ENCODE data around the gene ERH. TPM values are rescaled to one million over a fixed set of nuclear protein-coding genes. Genes with fewer than 3 reads are reported as not detected.
"Not testable (repeated sequence)": the region's sequence is repeated elsewhere in the genome, so short reads cannot be mapped to it uniquely, and the experiment has no call there.

The ERH gene
- total RNA-seq, 2 donors from 2014 or later = 55.5 to 55.9 TPM

DNA sequence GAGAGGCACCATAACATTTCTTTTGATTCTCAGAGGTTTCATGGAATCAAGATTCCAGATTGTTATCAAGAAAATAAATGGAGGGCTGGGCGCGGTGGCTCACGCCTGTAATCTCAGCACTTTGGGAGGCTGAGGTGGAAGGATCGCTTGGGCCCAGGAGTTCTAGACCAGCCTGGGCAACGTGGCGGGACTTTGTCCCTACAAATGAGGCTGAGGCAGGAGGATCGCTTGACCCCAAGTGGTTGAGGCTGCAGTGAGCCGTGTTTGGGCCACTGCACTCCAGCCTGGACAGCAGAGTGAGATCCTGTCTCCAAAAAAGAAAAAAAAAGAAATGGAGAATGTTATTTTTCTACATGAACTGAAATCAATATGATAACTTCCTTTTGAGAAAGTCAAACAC is 1.7 kb upstream of the ERH start:
- no peaks in the 10 kb centered on the region for H3K27me3 ChIP-seq (replicated peaks; ENCODE audit: insufficient read depth)
- H3K27ac ChIP-seq = no peak overlapping the region
- TF ChIP-seq, protein P1, sequence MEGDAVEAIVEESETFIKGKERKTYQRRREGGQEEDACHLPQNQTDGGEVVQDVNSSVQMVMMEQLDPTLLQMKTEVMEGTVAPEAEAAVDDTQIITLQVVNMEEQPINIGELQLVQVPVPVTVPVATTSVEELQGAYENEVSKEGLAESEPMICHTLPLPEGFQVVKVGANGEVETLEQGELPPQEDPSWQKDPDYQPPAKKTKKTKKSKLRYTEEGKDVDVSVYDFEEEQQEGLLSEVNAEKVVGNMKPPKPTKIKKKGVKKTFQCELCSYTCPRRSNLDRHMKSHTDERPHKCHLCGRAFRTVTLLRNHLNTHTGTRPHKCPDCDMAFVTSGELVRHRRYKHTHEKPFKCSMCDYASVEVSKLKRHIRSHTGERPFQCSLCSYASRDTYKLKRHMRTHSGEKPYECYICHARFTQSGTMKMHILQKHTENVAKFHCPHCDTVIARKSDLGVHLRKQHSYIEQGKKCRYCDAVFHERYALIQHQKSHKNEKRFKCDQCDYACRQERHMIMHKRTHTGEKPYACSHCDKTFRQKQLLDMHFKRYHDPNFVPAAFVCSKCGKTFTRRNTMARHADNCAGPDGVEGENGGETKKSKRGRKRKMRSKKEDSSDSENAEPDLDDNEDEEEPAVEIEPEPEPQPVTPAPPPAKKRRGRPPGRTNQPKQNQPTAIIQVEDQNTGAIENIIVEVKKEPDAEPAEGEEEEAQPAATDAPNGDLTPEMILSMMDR (IDR thresholded peaks at IDR 0.05) = no peak
- peaks cover 7% of the 10 kb centered on the region for H3K36me3 ChIP-seq
- peak overlapping the region; percentile 89 for H3K4me3 ChIP-seq
- H3K9me3 ChIP-seq = no peaks in the 10 kb centered on the region
- ATAC-seq (ENCODE audit: insufficient number of reproducible peaks, low FRiP score, low read depth) (no peak), DNase-seq (ENCODE audit: low spot score) (no peak)
- H3K4me1 ChIP-seq (ENCODE audit: control insufficient read depth in 1 of 2, low read depth in 2 of 2) = peaks cover 31 to 54% of the 10 kb centered on the region in 2 donors

DNA sequence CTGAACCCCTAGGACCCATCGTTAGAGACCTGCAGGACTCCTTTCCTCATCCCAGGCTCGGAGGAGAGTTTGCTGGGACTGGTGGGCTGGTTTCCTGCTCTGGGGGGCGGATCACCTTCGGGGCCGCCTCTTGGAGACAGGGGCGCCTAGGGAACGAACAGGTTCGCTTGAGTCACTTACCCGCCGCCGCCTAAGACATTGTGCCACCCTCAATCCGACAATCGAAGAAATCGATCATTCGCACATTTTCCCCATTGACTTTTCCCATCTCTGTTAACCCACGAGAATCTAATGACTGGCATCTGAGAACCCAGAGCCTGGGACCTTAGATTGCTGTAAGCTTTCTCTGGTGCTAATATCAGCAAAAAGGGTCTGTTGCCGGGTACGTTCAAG is 715 bp upstream of the ERH start:
- Histone ChIP-seq H3K4me3 (peak overlapping the region; percentile 89), H3K27me3 (replicated peaks; ENCODE audit: insufficient read depth) (no peaks in the 10 kb centered on the region), H3K4me1 (ENCODE audit: control insufficient read depth in 1 of 2, low read depth in 2 of 2) (peaks cover 31 to 54% of the 10 kb centered on the region in 2 donors), H3K36me3 (peaks cover 16% of the 10 kb centered on the region), H3K27ac (peak overlapping the region; percentile 79 to 91), H3K9me3 (no peaks in the 10 kb centered on the region)
- ATAC-seq (ENCODE audit: insufficient number of reproducible peaks, low FRiP score, low read depth) (no peak), DNase-seq (ENCODE audit: low spot score) (no peak)
- TF ChIP-seq, protein P1 (IDR thresholded peaks at IDR 0.05) = no peak

GRCh38 chr14:69395929-69396328 is 2.2 kb downstream of the ERH start:
- Histone ChIP-seq H3K27me3 (replicated peaks; ENCODE audit: insufficient read depth) (no peaks in the 10 kb centered on the region), H3K9me3 (no peaks in the 10 kb centered on the region), H3K4me1 (ENCODE audit: control insufficient read depth in 1 of 2, low read depth in 2 of 2) (peaks cover 32 to 46% of the 10 kb centered on the region in 2 donors), H3K27ac (no peak overlapping the region), H3K4me3 (no peak overlapping the region), H3K36me3 (peaks cover 26% of the 10 kb centered on the region)
- TF ChIP-seq, protein P1 (IDR thresholded peaks at IDR 0.05) = no peak
- DNase-seq (ENCODE audit: low spot score) (no peak), ATAC-seq (ENCODE audit: insufficient number of reproducible peaks, low FRiP score, low read depth) (no peak)

- ATAC-seq (ENCODE audit: insufficient number of reproducible peaks, low FRiP score, low read depth) = no peak
- H3K4me3 ChIP-seq = no peak overlapping the region
- no peak for DNase-seq (ENCODE audit: low spot score)
- peaks cover 13 to 29% of the 10 kb centered on the region in 2 donors for H3K4me1 ChIP-seq (ENCODE audit: control insufficient read depth in 1 of 2, low read depth in 2 of 2)
- no peak overlapping the region for H3K27ac ChIP-seq
- TF ChIP-seq, protein P1 (IDR thresholded peaks at IDR 0.05) = no peak
- no peaks in the 10 kb centered on the region for H3K9me3 ChIP-seq
- no peaks in the 10 kb centered on the region for H3K27me3 ChIP-seq (replicated peaks; ENCODE audit: insufficient read depth)
- peaks cover 31% of the 10 kb centered on the region for H3K36me3 ChIP-seq
Measured at GRCh38 chr14:69392481-69392880, 5.6 kb downstream of the ERH start.

- peaks cover 4 to 18% of the 10 kb centered on the region in 2 donors for H3K4me1 ChIP-seq (ENCODE audit: control insufficient read depth in 1 of 2, low read depth in 2 of 2)
- not testable (repeated sequence) for H3K27ac ChIP-seq; DNase-seq (ENCODE audit: low spot score); H3K9me3 ChIP-seq; ATAC-seq (ENCODE audit: insufficient number of reproducible peaks, low FRiP score, low read depth); H3K27me3 ChIP-seq (replicated peaks; ENCODE audit: insufficient read depth); H3K4me3 ChIP-seq
- H3K36me3 ChIP-seq = peaks cover 31% of the 10 kb centered on the region
Measured at GRCh38 chr14:69391400-69391799, 6.7 kb downstream of the ERH start.

DNA sequence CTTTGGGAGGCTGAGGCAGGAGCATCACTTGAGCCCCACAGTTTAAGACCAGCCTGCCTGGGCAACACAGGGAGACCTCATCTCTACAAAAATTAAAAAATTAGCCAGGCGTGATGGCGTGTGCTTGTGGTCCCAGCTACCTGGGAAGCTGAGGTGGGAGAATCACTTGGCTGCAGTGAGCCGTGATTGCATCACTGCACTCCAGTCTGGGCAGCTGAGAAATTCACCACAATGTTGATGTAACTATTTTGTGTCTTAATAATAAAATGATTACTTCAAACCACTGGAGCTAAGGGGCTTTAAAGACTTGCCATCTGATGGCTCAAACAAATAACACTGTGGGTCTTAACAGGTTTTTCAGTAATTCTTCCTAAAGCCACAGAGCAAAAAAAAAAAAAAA is 10.8 kb downstream of the ERH start:
- Histone ChIP-seq H3K4me1 (ENCODE audit: control insufficient read depth in 1 of 2, low read depth in 2 of 2) (peaks cover 4 to 12% of the 10 kb centered on the region in 2 donors), H3K9me3 (no peaks in the 10 kb centered on the region), H3K4me3 (no peak overlapping the region), H3K36me3 (peaks cover 17% of the 10 kb centered on the region), H3K27ac (no peak overlapping the region), H3K27me3 (replicated peaks; ENCODE audit: insufficient read depth) (no peaks in the 10 kb centered on the region)
- DNase-seq (ENCODE audit: low spot score) (no peak), ATAC-seq (ENCODE audit: insufficient number of reproducible peaks, low FRiP score, low read depth) (no peak)
- TF ChIP-seq, protein P1 (IDR thresholded peaks at IDR 0.05) = no peak
